GM12892 (cell line): ENCODE measurements around the gene ZCCHC7.

Experiments used
- POLR2A ChIP-seq: IDR thresholded peaks from 2 replicates; pipeline ENCODE4 v1.6.1; 2011; ENCODE audit warnings: low read depth, low read length, control low read depth
- POLR2AphosphoS5 ChIP-seq: IDR thresholded peaks from 2 replicates; pipeline ENCODE4 v1.6.1; 2011; ENCODE audit warnings: low read depth, low read length, control low read depth
- TAF1 ChIP-seq: IDR thresholded peaks from 2 replicates; pipeline ENCODE4 v1.6.1; 2011; ENCODE audit warnings: low read depth, mild to moderate bottlenecking, control low read depth, low read length, borderline replicate concordance

DNA sequence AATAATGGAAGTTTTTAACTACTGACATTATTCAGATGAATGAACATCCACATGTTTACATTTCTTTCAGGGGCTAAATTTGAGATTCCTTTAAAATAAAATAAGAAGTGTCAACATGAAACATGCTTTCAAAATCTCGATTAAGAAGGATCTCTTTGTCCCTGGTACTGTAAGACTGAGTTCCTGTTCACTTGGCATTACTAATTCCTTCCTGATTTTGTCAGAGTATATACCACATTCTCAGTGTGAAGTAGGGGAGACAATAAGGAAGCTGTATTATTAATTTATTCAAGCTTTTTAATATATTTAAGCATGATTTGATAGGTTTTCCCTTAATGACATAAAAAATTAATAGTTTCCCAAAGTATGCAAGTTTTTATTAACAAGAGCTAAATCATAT is 220.6 kb downstream of the ZCCHC7 start:
- TF ChIP-seq POLR2A, result no peak
- no peak for TF ChIP-seq TAF1
- TF ChIP-seq POLR2AphosphoS5, result no peak
